GM21576 (cell line): ENCODE data around the gene SDR42E2.
"Not testable (repeated sequence)": the region's sequence is repeated elsewhere in the genome, so short reads cannot be mapped to it uniquely, and the experiment has no call there.

ENCODE experiments used
- ATAC-seq: cut with Tn5 transposase; IDR thresholded peaks from one replicate; pipeline ENCODE4 v1.9.1; 2021; ENCODE audit warnings: mild to moderate bottlenecking, moderate library complexity; ENCODE audit not compliant: unreplicated experiment

Gene SDR42E2

DNA sequence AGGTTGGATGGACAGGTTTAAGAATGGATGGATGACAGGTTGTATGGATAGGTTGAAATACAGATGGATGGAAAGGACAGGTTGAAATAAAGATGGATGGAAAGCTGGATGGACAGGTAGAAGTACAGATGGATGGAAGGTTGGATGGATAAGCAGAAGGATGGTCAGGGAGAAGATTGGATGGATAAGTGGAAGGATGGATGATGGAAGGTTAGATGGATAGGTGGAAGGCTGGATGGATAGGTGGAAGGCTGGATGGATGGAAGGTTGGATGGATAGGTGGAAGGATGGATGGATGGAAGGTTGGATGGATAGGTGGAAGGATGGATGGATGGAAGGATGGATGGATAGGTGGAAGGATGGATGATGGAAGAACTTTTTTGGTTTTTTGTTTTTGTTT lies 905 bp upstream of the SDR42E2 start:
- ATAC-seq, result no peak

GRCh38 chr16:22162656-22163009 lies 327 bp downstream of the SDR42E2 start:
- ATAC-seq, result no peak

DNA sequence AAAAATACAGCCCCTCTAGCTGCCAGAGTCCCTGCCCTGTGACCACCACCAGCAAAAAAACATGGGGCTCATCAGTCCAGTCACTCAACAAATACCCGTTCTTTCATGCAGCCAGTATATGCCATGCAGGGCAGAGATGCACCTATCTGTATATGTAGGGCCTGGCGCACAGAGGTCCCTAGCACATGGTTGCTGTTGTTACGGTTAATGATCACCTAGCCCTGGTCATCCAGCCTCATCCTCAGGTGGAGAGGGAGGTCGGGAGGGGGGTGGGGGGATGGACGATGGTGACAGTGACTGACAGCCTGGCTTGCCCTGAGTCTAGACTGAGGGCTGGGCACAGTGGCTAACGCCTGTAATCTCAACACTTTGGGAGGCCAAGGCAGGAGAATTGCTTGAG lies 1.5 kb downstream of the SDR42E2 start:
- no peak for ATAC-seq

DNA sequence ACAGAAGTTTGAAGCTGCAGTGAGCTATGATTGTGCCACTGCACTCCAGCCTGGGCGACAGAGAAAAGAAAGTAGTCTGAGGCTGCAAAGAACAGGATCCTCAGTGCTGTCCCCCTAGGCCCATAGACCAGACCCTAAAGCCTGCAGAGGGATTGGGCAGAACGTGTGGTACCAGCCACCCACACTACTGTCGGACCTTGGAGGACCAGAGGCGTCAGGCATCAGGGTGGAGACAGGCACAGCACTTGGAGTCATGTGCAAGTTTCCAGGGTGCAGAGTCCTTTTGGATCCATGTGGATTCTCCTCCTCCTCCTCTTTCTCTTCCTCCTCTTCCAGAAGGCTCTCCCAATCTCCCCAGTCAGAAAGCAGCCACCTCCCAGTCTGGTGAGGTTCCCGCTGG lies 2.2 kb downstream of the SDR42E2 start:
- ATAC-seq, result no peak

DNA sequence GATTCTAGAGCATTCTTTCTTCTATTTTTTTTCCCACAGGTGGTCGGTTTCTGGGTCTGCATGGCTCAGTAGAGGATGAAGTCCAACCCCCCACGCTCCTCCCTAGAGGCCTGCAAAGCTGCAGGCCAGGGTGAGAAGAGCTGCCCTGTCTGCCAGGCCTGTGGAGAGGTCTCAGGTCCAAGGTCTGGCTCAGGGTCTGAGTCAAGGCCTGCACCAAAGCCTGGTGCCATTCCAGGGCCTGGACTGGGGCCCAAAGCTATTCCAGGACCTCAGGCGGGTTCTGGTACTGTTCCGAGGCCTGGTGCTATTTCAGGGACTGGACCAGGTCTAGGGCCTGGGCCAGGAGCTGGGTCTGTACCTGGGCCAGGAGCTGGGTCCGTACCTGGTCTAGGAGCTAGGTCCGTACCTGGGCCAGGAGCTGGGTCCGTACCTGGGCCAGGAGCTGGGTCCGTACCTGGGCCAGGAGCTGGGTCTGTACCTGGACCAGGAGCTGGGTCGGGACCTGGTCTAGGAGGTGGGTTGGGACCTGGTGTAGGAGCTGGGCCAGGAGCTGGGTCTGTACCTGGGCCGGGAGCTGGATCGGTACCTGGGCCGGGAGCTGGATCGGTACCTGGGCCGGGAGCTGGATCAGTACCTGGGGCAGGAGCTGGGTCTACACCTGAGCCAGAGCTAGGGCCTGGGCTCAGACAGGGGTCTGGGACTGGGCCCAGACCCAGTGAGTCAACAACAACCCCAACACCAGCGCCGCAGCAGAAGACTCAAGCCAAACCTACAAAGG lies 3.4 kb downstream of the SDR42E2 start:
- no peak for ATAC-seq

GRCh38 chr16:22171953-22172352 lies 9.6 kb downstream of the SDR42E2 start:
- no peak for ATAC-seq

DNA sequence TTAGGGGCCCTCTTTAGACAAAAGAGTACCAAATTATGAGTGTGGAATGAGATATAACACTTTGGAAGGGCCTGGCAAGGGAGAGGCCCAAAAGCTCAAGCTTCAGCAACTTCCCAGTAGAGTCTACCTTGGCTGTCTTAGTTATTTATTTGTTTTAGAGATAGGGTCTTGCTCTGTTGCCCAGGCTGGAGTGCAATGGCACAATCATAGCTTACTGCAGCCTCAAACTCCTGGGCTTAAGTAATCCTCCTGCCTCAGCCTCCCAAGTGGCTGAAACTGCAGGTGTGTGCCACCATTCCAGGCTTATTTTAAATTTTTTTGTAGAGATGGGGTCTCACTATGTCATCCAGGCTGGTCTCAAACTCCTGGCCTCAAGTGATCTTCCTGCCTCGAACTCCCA lies 10.3 kb downstream of the SDR42E2 start:
- ATAC-seq, result not testable (repeated sequence)

DNA sequence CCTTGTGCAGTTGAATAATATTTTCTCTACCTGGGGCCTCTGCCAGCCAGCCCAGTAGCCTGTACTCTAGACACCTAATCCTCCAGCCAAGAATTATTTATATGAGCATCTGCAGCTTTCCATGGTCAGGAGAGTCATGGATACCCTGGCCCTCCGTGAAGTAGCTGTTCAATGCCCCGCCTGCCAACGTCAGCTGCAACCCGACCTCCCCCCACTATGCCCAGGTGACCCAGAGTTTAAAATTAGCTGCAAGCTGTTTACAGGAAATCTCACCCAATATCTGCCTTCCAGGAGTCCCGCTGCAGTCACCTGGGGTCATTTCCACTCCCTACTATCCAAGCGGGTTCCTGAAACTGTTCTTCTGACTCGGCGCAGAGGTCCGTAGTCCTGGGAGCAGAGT lies 12.3 kb downstream of the SDR42E2 start:
- ATAC-seq, result no peak

DNA sequence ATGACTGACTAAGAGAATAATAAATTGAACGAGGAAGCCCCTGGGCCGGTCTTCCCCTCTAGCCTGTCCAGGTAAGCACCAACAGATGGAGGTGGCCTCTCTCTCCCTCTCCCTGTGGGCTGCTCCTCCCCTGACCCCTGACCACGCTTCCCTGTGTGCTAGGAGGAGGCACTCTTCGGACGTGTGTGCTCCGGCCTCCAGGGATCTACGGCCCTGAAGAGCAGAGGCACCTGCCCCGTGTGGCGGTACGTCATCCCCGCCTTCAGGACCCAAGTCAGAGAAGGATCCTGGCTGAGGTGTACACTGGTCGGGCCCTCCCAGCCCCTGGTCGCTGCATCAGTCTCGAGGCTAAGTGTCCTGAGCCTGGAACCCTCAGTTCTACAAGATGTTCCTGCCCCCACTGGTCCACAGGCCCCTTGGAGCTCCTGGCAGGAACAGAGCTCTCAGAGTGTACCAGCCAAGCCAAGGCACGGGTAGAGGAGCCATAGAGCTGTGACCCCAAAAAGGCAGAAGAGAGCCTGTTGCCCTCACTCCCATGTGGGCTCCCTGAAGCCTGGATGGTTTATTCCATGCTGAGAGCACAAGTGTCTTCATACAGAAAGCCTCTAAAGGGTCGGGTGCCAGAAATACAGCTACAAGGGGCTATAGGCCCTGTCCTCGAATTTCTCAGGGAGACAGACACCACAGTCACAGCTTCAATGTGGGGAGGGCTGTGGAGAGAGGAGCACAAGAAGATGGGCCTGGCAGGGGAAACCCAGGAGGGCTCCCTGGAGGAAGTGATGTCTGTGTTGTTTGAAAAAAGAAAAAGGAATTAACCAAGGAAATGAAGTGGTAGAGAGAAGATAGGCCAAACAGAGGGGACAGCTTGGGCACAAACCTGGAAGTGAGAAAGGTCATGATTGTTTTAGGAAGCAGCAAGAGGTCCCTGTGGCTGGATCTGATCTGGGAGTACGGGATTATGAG lies 15.9 kb downstream of the SDR42E2 start:
- ATAC-seq, result no peak

DNA sequence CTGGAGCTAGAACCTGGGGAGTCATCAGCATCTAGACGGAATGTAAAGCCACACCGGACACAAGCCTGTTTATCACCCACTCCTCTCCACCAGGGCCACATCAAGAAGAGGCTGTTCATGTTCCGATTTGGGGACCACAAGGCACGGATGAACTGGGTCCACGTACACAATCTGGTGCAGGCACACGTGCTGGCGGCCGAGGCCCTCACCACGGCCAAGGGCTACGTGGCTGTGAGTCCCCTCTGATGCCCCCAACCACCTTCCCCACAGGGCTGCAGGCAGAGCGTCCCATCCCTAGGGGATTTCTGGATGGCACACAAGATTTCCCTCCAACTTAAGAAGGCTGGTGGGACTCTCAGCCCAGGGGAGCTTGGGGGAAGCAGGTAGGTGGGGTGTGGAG lies 19.1 kb downstream of the SDR42E2 start:
- ATAC-seq, result no peak

DNA sequence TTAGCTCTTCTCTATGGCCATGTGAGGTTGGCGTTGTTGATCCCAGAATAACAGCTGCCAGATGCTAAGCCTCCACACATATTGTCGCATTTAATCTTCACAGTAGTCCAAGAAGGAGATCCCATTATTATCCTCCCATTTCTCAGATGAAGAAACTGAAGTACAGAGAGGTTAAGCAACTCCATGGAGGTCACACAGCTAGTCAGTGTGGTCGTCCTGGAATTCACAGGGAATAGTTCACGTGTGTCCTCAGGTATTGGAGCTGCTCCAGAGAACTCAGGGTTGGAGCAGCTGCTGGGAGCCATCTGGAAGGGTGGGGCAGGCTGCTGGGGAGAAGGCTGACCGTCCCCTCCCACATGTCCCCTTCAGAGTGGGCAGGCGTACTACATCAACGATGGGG lies 19.5 kb downstream of the SDR42E2 start:
- no peak for ATAC-seq

GRCh38 chr16:22183335-22183734 lies 21.0 kb downstream of the SDR42E2 start:
- no peak for ATAC-seq

DNA sequence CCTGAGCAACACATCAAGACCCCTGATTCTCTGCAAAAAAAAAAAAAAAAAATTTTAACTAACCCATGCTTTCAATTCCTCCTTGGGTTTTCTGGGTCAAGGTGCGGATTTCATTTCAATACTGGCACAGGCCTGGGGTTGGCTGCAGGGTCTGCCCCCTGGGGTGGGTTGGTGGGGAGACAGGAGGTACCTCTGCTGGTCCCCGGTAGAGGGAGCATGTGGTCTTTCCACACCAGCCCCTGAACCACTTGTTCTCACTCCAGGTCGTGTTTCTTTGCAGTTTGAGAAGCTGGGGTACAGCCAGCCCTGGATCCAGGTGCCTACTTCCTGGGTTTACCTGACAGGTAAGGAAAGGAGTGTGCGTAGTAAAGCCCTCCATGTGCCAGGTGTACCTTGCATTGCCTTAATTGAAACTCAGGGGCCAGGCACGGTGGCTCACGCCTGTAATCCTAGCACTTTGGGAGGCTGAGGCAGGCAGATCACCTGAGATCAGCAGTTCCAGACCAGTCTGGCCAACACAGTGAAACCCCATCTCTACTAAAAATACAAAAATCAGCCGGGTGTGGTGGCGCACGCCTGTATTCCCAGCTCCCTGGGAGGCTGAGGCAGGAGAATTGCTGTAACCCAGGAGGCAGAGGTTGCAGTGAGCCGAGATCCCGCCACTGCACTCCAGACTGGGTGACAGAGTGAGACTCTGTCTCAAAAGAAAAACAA lies 21.8 kb downstream of the SDR42E2 start:
- ATAC-seq, result no peak

GRCh38 chr16:22184615-22184968 lies 22.3 kb downstream of the SDR42E2 start:
- ATAC-seq, result no peak

- ATAC-seq, result no peak
Observed at GRCh38 chr16:22186517-22186916, 24.2 kb downstream of the SDR42E2 start.

GRCh38 chr16:22188267-22188594 lies 25.9 kb downstream of the SDR42E2 start:
- ATAC-seq, result no peak

DNA sequence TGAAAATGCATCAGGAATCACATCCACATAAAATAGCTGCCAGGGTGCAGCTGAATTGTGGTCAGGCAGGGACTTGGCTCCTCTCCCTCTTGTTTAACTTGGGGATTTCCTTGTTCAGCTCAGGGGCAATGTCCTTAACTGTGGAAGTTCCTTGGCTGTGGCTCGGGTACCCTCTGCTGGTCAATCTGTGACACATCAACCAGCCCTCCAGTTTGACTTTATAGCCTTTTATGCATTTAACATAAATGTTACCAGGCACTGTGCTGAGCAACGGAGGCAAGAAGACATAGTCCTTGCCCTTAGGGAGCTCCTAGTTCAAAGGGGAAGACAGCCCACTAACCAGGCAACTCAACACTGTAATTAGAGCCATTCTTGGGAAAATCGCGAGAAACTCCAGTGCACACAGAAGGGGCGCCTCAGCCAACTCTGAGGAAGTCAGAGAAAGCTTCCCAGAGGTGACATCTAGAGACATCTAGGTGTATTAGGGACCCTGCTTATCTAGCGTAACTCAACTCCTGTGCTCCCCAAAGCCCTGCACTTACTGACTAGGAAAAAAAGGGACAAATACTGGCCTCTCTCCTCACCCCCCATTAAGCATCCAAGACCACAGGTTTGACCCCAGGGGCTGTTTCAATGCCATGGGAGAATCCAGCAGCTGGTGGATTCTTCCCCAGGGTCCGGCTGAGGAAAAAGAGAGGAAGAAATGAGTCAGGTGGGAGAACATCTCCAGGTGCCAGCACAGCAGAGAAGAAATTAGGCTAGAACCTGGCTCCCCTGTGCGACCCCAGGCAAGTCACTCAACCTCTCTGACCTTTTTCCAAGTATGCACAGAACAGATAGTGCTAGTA lies 26.5 kb downstream of the SDR42E2 start:
- ATAC-seq, result no peak

DNA sequence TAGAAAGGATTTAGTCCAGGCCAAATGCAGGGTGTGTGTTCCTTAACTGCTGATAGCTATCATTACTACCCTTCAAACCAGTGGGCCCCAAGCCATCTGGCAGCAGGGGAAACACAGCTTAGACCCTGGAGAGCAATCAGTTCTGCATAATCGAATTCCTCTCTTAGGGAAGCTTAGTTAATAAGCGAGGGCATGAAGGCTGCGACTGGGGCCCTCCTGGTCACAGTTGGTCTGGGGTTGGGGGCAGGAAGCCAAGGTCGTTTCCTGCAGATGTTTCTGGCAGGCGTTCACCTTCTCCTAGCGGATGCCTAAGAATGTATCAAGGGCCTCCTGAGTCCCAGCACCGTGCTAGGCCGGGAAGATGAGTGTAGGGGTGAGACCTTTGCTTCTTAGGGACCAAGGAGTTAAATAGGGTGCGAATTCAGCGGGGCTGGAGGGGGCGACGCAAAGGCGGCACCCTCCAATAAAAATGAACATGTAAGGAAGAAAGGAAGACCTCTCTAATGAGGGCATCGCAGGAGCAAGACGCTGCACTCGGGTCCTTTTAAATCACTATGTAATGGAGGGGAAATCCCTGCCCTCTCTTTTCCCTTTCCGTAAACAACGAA lies 27.3 kb downstream of the SDR42E2 start:
- no peak for ATAC-seq

- ATAC-seq, result peak; percentile 60
Observed at GRCh38 chr16:22190081-22190775, 27.9 kb downstream of the SDR42E2 start.
